PC-9 (cell line): ENCODE data around the gene POT1. TPM values are rescaled to one million over a fixed set of nuclear protein-coding genes. Genes with fewer than 3 reads are reported as not detected.

Source experiments
- BruUV-seq: library from RNA; stranded (reverse); fragments of 400-500 nt; replicated peaks from 2 replicates; lab custom pipeline; 2021; lab: Mats Ljungman, UMichigan
- CTCF ChIA-PET: fragments of 300-600 bp; sonication (Branson Sonifier 250); formaldehyde crosslinking; loops from one replicate; lab custom pipeline; 2022; ENCODE audit warnings: antibody characterized with exemption; lab: Charles Lee
- POLR2A ChIA-PET: fragments of 300-600 bp; sonication (Branson Sonifier 250); formaldehyde crosslinking; loops from one replicate; lab custom pipeline; 2022; ENCODE audit warnings: antibody characterized with exemption; ENCODE audit not compliant: unreplicated experiment; lab: Charles Lee
- DNase-seq, 2 experiments: peaks; one replicate each; pipeline versions ENCODE4 v3.0.0 to v3.0.0-alpha.2; 2015 to 2022; ENCODE audit warnings: mixed read lengths in 1 of 2
- H2AFZ ChIP-seq: fragments of 200-600 bp; sonication (generic); 2 replicates; pipeline ENCODE4 v1.8.1; 2017; ENCODE audit warnings: antibody characterized with exemption
- H3F3A ChIP-seq: fragments of 200-600 bp; sonication (generic); 2 replicates; pipeline ENCODE4 v1.8.1; 2017; ENCODE audit warnings: antibody characterized with exemption, mild to moderate bottlenecking, low read depth; ENCODE audit not compliant: insufficient read depth
- H3K27ac ChIP-seq: fragments of 200-600 bp; sonication (generic); 2 replicates; pipeline ENCODE4 v1.6.1; 2016; ENCODE audit warnings: mixed run types
- H3K27me3 ChIP-seq: fragments of 200-600 bp; sonication (generic); 2 replicates; pipeline ENCODE4 v1.6.1; 2016; ENCODE audit warnings: low read depth, mixed run types; ENCODE audit not compliant: insufficient read depth
- H3K36me3 ChIP-seq: fragments of 200-600 bp; sonication (generic); 2 replicates; pipeline ENCODE4 v1.6.1; 2016; ENCODE audit warnings: low read depth, mixed run types
- H3K4me1 ChIP-seq: fragments of 200-600 bp; sonication (generic); replicated peaks from 2 replicates; pipeline ENCODE4 v1.6.1; 2016; ENCODE audit warnings: mixed run types; ENCODE audit not compliant: insufficient read depth
- H3K4me2 ChIP-seq: fragments of 200-600 bp; sonication (generic); 2 replicates; pipeline ENCODE4 v1.6.1; 2017; ENCODE audit warnings: mixed run types
- H3K4me3 ChIP-seq: fragments of 200-600 bp; sonication (generic); 2 replicates; pipeline ENCODE4 v1.6.1; 2016; ENCODE audit warnings: mixed run types
- H3K79me2 ChIP-seq: fragments of 200-600 bp; sonication (generic); 2 replicates; pipeline ENCODE4 v1.6.1; 2017; ENCODE audit warnings: low read depth, mixed run types
- H3K9me2 ChIP-seq: fragments of 200-600 bp; sonication (generic); 2 replicates; pipeline ENCODE4 v1.8.1; 2017; ENCODE audit warnings: mild to moderate bottlenecking; ENCODE audit not compliant: insufficient read depth
- H3K9me3 ChIP-seq: fragments of 200-600 bp; sonication (generic); 2 replicates; pipeline ENCODE4 v1.8.1; 2016; ENCODE audit warnings: low read depth; ENCODE audit not compliant: insufficient read depth
- H4K20me1 ChIP-seq: fragments of 200-600 bp; sonication (generic); 2 replicates; pipeline ENCODE4 v1.8.1; 2017; ENCODE audit not compliant: insufficient read depth
- EZH2 ChIP-seq: fragments of 200-600 bp; sonication (generic); IDR thresholded peaks from 2 replicates; pipeline ENCODE4 v1.8.0; 2017; ENCODE audit warnings: antibody characterized with exemption, low read depth
- intact Hi-C: fragments of 100-400 bp; cut with micrococcal nuclease; formaldehyde crosslinking; loops from one replicate; pipeline ENCODE4 v1.10.0; 2022; ENCODE audit not compliant: unreplicated experiment
- total RNA-seq: library from RNA; stranded (reverse); gene quantifications from 2 replicates; pipeline ENCODE4 v1.2.3, GENCODE V29; 2021
- TF ChIP-seq, protein P1 (sequence below): fragments of 200-600 bp; sonication (generic); conservative IDR thresholded peaks from 2 replicates; pipeline ENCODE4 v1.6.1; 2017; ENCODE audit warnings: mixed run types, antibody characterized with exemption, mild to moderate bottlenecking, moderate library complexity

The POT1 gene
- total RNA-seq, 1 experiment from 2014 or later = 46.9 TPM

DNA sequence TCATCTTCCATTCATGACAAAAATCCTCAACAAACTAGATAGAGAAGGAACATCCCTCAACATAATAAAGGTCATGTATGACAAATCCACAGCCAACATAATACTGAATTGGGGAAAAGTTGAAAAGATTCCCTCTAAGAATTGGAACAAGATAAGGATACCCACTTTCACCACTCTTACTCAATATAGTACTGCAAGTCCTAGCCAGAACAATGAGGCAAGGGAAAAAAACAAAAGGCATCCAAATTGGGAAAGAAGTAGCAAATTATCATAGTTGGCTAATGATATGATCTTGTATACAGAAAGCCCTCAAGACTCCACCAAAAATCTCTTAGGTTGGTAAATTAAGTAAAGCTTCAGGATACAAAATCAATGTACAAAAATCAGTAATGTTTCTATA, 4.7 kb downstream of the POT1 start:
- intact Hi-C loops = loop anchor here (5.0 kb wide), 1 partner anchor 212 kb away; no protein-coding TSS in a partner anchor

DNA sequence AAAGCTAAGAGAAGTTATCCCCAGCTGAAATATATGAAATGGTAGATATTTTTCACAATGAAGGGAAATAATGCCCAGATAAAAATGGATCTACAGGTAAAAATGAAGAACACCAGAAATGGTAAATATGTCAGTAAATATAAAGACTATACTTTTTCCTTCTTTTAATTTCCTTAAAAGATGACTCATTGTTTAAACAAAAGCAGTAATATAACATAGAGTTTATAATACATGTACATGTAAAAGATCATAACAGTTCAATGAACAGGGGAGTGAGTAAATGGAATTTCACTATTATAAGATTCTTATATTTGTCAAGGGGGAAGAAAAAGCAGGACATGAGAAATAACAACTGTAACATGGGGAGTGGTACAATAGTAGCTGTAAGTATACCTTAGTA, 7.4 kb downstream of the POT1 start:
- Histone ChIP-seq H3K27ac (no peak overlapping the region), H3K4me1 (peaks cover 7% of the 10 kb centered on the region), H3K79me2 (peaks cover 80% of the 10 kb centered on the region), H3F3A (no peaks in the 10 kb centered on the region), H3K27me3 (no peaks in the 10 kb centered on the region), H2AFZ (no peak overlapping the region), H3K4me2 (no peak overlapping the region), H3K9me2 (peaks cover 5% of the 10 kb centered on the region; the same call in 1 of the 2 replicates), H3K36me3 (no peaks in the 10 kb centered on the region), H4K20me1 (peaks cover 4% of the 10 kb centered on the region; the same call in 1 of the 2 replicates), H3K4me3 (no peak overlapping the region), H3K9me3 (no peaks in the 10 kb centered on the region)
- TF ChIP-seq, protein P1, sequence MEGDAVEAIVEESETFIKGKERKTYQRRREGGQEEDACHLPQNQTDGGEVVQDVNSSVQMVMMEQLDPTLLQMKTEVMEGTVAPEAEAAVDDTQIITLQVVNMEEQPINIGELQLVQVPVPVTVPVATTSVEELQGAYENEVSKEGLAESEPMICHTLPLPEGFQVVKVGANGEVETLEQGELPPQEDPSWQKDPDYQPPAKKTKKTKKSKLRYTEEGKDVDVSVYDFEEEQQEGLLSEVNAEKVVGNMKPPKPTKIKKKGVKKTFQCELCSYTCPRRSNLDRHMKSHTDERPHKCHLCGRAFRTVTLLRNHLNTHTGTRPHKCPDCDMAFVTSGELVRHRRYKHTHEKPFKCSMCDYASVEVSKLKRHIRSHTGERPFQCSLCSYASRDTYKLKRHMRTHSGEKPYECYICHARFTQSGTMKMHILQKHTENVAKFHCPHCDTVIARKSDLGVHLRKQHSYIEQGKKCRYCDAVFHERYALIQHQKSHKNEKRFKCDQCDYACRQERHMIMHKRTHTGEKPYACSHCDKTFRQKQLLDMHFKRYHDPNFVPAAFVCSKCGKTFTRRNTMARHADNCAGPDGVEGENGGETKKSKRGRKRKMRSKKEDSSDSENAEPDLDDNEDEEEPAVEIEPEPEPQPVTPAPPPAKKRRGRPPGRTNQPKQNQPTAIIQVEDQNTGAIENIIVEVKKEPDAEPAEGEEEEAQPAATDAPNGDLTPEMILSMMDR = no peak
- no peak for TF ChIP-seq EZH2
- CTCF ChIA-PET = no interaction called here
- no peak for DNase-seq
- POLR2A ChIA-PET = no interaction called here
- BruUV-seq = no TSS peak
- intact Hi-C loops = loop anchor here (5.0 kb wide), 1 partner anchor 215 kb away; no protein-coding TSS in a partner anchor

More for the DNA sequence above, 4.7 kb downstream of the POT1 start:
- H3K27ac ChIP-seq = no peak overlapping the region
- H3F3A ChIP-seq = no peaks in the 10 kb centered on the region
- H3K4me2 ChIP-seq = no peak overlapping the region
- CTCF ChIA-PET = no interaction called here
- peaks cover 16% of the 10 kb centered on the region for H3K4me1 ChIP-seq
- BruUV-seq = no TSS peak
- peaks cover 84% of the 10 kb centered on the region for H3K79me2 ChIP-seq
- TF ChIP-seq EZH2 = no peak
- TF ChIP-seq, protein P1 = no peak
- peaks cover 4% of the 10 kb centered on the region; the same call in 1 of the 2 replicates for H4K20me1 ChIP-seq
- POLR2A ChIA-PET = no interaction called here
- H3K36me3 ChIP-seq = no peaks in the 10 kb centered on the region
- DNase-seq = no peak
- H3K27me3 ChIP-seq = no peaks in the 10 kb centered on the region
- H3K9me3 ChIP-seq = no peaks in the 10 kb centered on the region
- H2AFZ ChIP-seq = no peak overlapping the region
- H3K4me3 ChIP-seq = no peak overlapping the region
- peaks cover 5% of the 10 kb centered on the region; the same call in 1 of the 2 replicates for H3K9me2 ChIP-seq

DNA sequence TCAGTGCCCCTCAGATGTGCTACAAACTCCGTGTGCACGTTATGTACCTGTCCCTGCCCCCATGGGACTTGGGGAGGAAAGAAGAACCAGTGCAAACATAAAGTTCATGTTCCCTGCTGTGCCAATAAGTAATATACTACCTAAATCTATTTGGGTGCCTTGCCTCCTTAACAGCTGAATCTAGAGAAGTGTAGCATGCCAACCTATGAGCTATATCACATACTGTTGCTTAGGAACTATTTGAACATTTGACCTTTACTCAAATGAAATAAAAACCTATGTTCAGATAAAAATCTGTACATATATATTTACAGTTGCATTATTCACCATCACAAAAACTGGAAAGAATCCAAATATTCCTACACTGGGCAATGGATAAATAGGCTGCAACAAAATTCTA, 9.8 kb downstream of the POT1 start:
- no peak for DNase-seq
- H3K27ac ChIP-seq = no peak overlapping the region
- peaks cover 7% of the 10 kb centered on the region for H3K4me1 ChIP-seq
- H3K9me3 ChIP-seq = no peaks in the 10 kb centered on the region
- peaks cover 63% of the 10 kb centered on the region for H3K79me2 ChIP-seq
- H3K9me2 ChIP-seq = peaks cover 5% of the 10 kb centered on the region; the same call in 1 of the 2 replicates
- no peaks in the 10 kb centered on the region for H3F3A ChIP-seq
- H4K20me1 ChIP-seq = peaks cover 4% of the 10 kb centered on the region; the same call in 1 of the 2 replicates
- BruUV-seq = TSS peak; percentile 1
- H3K4me2 ChIP-seq = no peak overlapping the region
- H3K4me3 ChIP-seq = no peak overlapping the region
- H3K27me3 ChIP-seq = no peaks in the 10 kb centered on the region
- TF ChIP-seq, protein P1 = no peak
- no peak for TF ChIP-seq EZH2
- no peak overlapping the region for H2AFZ ChIP-seq
- no peaks in the 10 kb centered on the region for H3K36me3 ChIP-seq
- POLR2A ChIA-PET = no interaction called here
- intact Hi-C loops = loop anchor here (5.0 kb wide), 1 partner anchor 217 kb away; no protein-coding TSS in a partner anchor
- CTCF ChIA-PET = no interaction called here
